HCEC 1CT (cell line): ENCODE measurements around the gene NUTM2D.
"Not testable (repeated sequence)": the region's sequence is repeated elsewhere in the genome, so short reads cannot be mapped to it uniquely, and the experiment has no call there.

ENCODE experiments used
- DNase-seq: peaks from one replicate; pipeline ENCODE4 v3.0.0-alpha.2; 2017

Gene NUTM2D

DNA sequence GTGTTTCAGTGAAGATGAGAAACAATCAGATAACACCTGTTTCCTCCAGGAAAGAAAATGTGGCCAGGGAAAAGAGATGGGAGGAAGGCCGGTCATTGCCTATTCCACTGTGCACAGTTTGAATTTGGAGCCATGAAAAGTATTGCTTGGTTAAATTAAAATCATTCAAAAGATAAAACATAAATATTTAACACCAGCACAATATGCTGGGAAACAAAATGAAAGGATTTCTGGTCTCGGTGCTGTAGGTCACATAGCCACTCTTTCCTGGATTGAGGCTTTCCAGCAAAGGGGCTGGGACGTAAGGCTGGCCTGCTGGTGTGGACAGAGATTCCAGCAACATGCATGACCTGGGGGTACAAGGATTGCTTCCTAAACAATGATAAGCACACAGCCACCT is at the start of gene NUTM2D:
Gene NUTM2D (plus strand): TSS at position 301 of the 400 bp plus-strand sequence. CDS start 522 bp downstream, outside the sequence.
- DNase-seq, result not testable (repeated sequence)

GRCh38 chr10:87308702-87309101 is 48.8 kb upstream of the NUTM2D start:
- not testable (repeated sequence) for DNase-seq

DNA sequence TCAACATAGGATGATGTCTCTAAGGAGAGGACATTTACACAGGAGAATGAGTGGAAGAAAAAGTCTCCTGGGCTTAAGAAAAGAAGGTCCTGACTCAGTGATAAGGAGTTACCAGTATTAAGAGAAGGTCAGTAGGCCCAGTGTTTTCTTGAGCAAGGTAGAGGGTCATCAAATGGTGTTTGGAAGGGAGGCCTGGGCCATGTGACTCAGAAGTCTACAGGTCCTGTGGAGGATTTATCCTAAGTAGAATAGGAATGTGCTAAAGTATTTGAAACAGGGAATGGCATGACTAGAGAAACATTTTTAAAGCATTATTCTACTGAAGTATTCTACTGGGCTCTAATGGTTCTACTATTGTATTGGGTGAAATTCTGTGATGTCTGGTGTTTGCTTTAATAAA is 47.9 kb upstream of the NUTM2D start:
- not testable (repeated sequence) for DNase-seq

- not testable (repeated sequence) for DNase-seq
Measured at GRCh38 chr10:87311521-87311920, 46.0 kb upstream of the NUTM2D start.

GRCh38 chr10:87313649-87314359 is 43.7 kb upstream of the NUTM2D start:
- DNase-seq, result not testable (repeated sequence)

DNA sequence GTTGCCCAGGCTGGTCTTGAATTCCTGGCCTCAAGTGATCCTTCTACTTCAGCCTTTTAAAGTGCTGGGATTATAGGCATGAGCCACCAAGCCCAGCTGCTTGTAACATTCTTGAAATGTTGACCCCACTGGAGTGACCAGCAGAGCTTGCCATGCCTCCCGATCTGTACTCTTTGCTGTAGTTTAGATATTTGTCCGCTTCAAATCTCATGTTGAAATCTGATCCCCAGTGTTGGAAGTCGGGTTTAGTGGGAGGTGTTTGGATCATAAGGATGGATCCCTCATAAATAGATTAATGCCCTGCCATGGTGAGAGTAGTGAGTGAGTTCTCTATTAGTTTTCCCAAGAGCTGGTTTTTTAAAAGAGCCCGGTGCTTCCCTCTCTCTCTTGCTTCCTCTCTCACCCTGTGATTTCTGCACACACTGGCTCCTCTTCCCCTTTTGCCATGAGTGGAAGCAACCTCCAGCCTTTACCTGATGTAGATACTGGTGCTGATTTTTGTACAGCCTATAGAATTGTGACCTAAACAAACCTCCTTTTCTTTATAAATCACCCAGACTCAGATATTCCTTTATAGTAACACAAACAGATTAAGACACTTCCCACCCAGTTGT is 43.1 kb upstream of the NUTM2D start:
- DNase-seq, result not testable (repeated sequence)

DNA sequence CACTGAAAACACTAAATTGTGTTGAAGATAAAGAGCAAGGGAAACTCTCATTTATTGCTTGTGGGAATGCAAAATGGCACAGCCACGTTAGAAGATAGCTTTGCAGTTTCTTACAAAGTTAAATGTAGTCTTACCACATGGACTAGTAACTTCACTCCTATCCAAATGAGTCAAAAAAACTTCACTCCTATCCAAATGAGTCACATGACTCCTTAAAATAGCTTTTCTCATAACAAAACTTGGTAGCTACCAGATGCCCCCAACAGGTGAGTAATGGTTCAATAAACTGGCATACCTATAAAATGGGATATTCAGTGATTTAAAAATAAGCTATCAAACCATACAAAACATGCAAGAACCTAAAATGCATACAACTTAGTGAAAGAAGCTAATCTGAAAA is 36.0 kb upstream of the NUTM2D start:
- DNase-seq, result not testable (repeated sequence)

DNA sequence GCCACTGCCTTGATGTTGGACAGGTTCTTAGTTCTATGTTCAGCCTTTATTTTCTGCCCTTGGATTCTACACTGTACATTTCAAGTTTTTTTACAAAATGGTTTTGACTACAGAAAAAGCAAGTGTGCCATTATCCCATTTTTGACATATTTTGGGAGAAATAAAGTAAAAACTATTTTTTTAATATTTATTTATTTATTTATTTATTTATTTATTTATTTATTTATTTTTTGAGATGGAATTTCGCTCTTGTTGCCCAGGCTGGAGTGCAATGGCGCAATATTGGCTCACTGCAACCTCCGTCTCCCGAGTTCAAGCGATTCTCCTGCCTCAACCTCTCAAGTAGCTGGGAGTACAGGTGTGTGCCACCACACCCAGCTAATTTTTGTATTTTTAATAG is 33.0 kb upstream of the NUTM2D start:
- not testable (repeated sequence) for DNase-seq

GRCh38 chr10:87327958-87328357 is 29.6 kb upstream of the NUTM2D start:
- peak; percentile 24 for DNase-seq

- DNase-seq, result not testable (repeated sequence)
Measured at GRCh38 chr10:87329131-87329530, 28.4 kb upstream of the NUTM2D start.

DNA sequence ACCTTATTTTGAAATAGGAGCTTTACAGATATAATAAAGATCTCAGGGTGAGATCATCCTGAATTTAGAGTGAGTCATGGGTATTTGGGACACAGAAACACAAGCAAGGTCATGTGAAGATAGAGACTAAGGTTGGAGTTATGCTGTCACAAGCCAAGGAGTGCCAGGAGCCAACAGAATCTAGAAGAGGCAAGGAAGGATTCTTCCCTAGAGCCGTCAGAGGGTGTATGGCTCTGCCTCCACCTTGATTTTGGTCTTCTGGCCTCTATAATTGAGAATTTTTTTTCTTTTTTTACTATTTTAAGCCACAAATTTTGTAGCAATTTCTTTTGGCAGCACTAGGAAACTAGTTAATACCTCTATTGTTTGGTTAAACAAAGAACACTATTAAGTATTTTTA is 24.9 kb upstream of the NUTM2D start:
- not testable (repeated sequence) for DNase-seq

GRCh38 chr10:87340411-87340810 is 17.1 kb upstream of the NUTM2D start:
- DNase-seq, result peak; percentile 15

DNA sequence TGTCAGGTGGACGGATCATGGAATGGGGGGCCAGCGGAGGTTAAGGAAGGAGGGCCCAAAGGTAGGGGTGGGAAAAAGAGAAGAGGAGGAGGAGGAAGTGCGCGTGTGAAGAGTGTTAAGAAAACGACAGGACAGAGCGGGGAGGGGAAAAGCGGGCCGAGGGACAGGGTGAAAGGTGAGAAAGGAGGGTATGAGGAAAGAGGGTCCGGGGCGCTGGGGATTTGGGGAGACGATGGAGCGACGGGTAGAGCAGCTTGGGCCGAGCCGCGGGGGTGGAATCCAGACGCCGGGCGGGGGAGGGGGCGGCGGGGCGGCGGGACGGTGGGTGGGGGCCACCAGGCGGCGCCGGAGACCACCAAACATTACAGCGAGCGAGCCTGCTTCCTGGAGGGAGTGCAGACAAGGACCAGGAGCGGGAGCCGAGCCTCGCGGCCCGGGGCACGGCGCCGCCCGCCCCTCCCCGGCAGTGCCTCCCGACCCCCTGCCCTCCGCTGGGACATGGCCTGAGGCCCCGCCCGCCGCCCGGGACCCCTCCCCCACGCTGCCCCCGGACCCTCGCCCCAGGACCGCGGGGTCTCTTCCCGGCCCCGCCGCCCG is 15.9 kb upstream of the NUTM2D start:
- DNase-seq, result not testable (repeated sequence)

- DNase-seq, result peak; percentile 88
Measured at GRCh38 chr10:87342249-87342710, 15.3 kb upstream of the NUTM2D start.

- peak; percentile 69 for DNase-seq
Measured at GRCh38 chr10:87342711-87343258, 14.8 kb upstream of the NUTM2D start.

- DNase-seq, result not testable (repeated sequence)
Measured at GRCh38 chr10:87345743-87346142, 11.8 kb upstream of the NUTM2D start.

DNA sequence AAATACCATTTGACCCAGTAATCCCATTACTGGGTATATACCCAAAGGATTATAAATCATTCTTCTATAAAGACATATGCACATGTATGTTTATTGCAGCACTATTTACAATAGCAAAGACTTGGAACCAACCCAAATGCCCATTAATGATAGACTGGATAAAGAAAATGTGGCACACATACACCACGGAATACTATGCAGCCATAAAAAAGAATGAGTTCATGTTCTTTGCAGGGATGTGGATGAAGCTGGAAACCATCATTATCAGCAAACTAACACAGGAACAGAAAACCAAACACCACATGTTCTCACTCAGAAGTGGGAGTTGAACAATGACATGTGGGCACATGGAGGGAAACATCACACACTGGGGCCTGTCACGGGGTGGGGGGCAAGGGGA is 7.4 kb upstream of the NUTM2D start:
- DNase-seq, result not testable (repeated sequence)

- not testable (repeated sequence) for DNase-seq
Measured at GRCh38 chr10:87352825-87353224, 4.7 kb upstream of the NUTM2D start.

DNA sequence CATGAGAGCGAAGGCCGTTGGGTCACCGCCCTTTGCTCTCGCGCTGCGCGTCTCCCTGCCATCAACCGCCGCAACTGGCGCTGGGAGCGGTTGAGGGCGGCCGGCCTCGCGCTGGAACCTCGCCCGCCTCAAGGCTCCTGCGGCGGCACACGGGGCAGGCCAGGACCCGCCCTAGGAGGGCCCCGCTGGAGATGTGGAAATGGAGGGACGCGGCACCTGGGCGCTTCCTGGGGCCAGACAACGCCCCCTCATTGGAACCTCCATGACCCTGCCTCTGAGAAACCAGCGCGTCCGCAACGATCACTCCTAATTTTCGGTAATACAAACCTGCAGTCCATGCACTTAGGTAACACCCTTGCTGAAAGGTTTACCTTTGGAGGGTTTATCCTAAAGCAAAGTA is 2.4 kb upstream of the NUTM2D start:
- not testable (repeated sequence) for DNase-seq

DNA sequence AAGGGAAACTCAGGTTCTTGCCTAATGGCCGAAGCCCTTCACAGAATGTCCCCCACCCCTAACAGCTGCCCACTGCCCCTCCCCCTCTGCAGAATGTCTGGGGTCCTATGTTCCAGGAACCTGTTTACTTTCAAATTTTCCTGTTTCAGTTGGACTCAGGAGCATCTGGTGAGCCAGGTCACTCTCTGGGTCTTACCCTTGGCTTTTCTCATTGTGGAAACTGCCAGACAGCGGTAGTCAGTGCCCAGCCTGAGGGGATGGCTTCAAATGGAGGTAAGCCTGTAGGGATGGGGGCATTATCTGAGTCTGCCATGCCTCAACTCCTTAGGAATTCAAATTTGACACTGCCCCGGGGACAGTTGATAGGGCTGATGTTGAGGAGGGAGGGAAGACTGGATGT is 615 bp downstream of the NUTM2D start:
- not testable (repeated sequence) for DNase-seq

DNA sequence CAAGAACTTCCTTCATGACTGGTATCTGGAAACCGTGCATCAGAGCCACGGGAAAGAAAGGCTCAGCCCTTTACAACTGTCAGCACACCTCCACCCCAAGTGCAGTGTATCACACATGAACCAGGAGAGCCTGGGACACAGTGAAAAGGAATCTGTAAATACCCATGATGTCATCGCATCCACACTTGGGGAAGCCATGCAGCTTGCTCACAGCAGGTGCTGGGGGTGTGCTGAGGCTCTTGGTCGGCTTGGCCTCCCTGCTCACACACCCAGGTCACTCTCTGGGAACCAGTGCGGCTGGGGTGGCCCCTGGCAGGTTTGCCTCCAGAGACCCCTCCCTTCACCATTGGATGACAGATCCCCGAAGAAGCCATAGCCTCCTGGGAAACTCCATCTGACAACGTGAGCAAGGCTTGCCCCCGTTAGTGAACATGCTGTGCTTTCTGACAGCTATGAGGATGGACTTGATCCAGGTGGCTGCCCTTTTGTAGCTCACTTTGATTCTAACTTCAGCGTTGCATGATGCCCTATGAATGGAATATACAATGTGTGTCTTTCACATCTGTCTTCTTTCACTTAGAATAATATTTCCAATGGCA is 12.1 kb downstream of the NUTM2D start:
- not testable (repeated sequence) for DNase-seq

DNA sequence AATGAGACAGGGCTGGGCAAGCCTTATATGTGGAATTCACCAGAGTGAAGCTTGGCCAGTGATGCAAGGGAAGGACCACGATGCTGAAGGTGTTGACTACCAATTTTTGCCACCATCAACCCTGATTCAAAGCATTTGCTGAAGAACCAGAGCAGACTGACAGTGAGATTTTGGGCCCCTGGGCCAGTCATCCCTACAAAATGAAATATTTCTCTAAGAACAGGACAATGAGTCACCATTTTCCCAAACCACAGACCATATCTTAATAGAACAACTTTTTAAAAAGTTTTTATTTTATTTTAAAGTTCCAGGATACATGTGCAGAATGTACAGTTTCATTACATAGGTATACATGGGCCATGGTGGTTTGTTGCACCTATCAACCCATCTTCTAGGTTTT is 16.5 kb downstream of the NUTM2D start:
- DNase-seq, result peak; percentile 18

DNA sequence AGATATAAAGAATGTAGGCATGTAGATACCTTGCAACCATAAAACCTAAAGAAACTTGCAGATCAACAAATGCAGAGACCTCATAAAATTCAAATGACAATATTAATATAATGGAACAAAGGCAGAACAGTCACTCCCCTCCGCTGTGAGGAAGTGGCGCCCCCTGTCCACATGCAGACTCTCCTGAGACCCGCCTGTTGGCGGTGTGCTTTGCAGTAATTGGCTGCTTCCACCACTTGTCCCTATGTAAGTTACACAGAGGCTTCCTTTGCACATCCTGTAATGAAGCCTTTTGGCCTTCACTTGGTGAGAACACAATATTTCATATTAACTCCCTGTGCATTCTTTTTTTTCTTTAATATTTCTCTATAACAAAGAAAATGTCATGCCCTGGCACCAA is 21.6 kb downstream of the NUTM2D start:
- not testable (repeated sequence) for DNase-seq
